Mononuclear cell (primary cell): ENCODE results near the gene RAB38. TPM values are rescaled to one million over a fixed set of nuclear protein-coding genes. Genes with fewer than 3 reads are reported as not detected.
A peak's percentile ranks its signal among the peaks of the same experiment; 100 is the strongest.

ENCODE experiments used
- H3K27me3 ChIP-seq: 2 replicates; pipeline ENCODE4 v1.6.0; 2011; ENCODE audit warnings: low read length, control low read depth; ENCODE audit not compliant: insufficient read depth
- H3K4me1 ChIP-seq: 2 replicates; pipeline ENCODE4 v1.5.1; 2011; ENCODE audit warnings: mild to moderate bottlenecking, low read length, control low read depth; ENCODE audit not compliant: insufficient read depth
- H3K4me3 ChIP-seq: 2 replicates; pipeline ENCODE4 v1.5.1; 2011; ENCODE audit warnings: mild to moderate bottlenecking, low read length, moderate library complexity
- H3K9me3 ChIP-seq: 2 replicates; pipeline ENCODE4 v1.5.1; 2011; ENCODE audit warnings: low read depth, mild to moderate bottlenecking, control low read depth, low read length
- total RNA-seq: library from RNA; depleted of rRNA; stranded (reverse); fragments of >200 nt; gene quantifications from one replicate; pipeline ENCODE4 v1.2.3, GENCODE V29; 2012

The RAB38 gene
- total RNA-seq = 1.3 TPM

DNA sequence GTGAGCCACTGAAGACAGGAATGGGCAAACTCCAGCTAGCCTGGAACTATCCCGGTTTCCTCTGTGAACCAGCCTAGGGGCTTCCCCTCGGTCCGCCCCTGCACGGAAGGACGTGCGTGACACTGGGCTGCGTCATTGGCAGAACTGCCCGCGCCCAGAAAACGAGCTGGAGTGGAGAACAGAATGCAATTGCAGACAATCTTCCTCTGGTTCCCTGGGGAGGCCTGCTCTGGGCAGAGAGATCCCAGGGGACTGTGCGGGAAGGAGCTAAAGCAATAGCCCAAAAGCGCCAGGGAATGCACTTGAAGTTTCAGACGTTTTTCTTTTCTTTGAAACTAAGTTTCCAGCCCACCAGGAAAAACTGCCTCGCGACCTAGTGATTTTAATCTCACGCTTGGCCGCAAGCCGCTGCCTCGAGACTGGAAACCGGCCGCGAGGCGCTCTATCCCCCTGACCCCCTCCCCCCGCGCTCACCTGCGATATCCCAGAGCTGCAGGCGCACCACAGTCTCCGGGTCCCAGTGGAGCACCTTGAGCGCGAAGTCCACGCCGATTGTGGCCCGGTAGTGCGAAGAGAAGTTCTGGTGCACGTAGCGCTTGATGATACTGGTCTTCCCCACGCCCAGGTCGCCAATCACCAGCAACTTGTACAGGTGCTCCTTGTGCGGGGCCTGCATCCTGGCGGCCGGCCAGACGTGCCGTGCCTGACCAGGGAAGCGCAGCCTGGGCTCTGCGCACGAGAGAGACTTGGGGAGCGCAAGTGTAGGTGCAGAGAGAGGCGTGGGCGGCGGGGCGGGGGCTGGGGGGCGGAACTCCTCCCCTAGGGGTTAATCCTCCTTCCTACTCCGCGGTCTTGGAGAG is at the start of gene RAB38:
Gene RAB38, minus strand, starts transcription at position 735 of the 860 bp plus-strand sequence. Its CDS starts 59 bp downstream, at position 676.
- peak within 1 kb of the TSS; percentile 19 for H3K4me3 ChIP-seq
- H3K27me3 ChIP-seq = no peaks in the 10 kb centered on the region
- peaks cover 13% of the 10 kb centered on the region for H3K4me1 ChIP-seq
- H3K9me3 ChIP-seq = no peaks in the 10 kb centered on the region

DNA sequence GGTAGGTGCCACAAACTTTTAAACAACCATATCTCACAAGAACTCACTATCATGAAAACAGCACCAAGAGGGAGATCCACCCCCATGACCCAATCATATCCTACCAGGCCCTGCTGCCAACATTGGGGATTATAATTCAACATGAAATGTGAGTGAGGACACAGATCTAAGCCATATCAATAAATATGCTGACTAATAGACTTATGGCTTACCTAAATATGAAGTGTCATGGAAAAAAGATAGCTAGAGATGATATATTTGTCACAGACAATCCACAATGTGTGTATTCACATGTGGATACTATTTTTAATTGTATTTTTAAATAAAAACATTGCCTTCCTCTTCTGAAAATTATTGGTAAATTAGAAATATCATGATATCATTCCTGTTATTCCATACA is 38.2 kb upstream of the RAB38 start:
- H3K4me1 ChIP-seq = no peaks in the 10 kb centered on the region
- no peaks in the 10 kb centered on the region for H3K9me3 ChIP-seq

DNA sequence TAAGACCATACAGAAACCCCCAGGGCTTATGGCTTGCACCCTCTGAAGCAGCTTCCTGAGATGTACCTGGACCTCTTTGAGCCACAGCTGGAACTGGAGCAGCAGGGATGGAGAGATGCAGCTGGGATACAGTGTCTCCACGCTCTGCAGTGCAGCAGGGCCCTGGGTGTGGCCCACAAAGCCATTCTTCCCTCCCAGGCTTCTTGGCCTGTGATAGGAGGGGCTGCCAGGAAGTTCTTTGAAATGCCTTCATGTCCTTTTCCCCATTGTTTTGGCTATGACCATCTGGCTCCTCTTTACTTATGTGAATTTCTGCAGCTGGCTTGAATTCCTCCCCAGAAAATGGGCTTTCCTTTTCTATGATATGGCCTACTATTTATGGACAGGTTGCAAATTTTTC is 37.1 kb upstream of the RAB38 start:
- Histone ChIP-seq H3K4me1 (no peaks in the 10 kb centered on the region), H3K9me3 (no peaks in the 10 kb centered on the region), H3K27me3 (no peaks in the 10 kb centered on the region), H3K4me3 (no peak overlapping the region)

More for the DNA sequence above, 38.2 kb upstream of the RAB38 start:
- no peaks in the 10 kb centered on the region for H3K27me3 ChIP-seq
- H3K4me3 ChIP-seq = no peak overlapping the region

DNA sequence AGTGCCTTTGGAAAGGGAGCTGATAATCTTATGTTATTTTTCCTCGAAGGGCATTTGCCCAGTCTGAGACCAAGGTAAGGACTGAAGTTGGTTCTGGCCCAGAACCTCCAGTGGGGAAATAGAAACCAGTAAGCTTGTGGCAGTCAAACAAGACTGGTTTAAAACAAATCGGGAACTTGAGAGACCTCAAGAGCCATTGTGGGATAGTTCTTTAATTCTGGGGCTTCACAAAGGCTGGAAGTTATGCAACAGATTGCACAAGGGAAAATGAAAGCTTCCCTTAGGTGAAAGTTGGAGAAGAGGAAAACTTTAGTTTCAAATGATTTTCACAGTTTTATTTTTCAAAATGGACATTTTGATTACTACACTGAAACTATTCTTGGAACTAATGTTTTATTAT is 33.5 kb upstream of the RAB38 start:
- H3K27me3 ChIP-seq = no peaks in the 10 kb centered on the region
- H3K9me3 ChIP-seq = no peaks in the 10 kb centered on the region
- H3K4me1 ChIP-seq = no peaks in the 10 kb centered on the region
- H3K4me3 ChIP-seq = no peak overlapping the region

DNA sequence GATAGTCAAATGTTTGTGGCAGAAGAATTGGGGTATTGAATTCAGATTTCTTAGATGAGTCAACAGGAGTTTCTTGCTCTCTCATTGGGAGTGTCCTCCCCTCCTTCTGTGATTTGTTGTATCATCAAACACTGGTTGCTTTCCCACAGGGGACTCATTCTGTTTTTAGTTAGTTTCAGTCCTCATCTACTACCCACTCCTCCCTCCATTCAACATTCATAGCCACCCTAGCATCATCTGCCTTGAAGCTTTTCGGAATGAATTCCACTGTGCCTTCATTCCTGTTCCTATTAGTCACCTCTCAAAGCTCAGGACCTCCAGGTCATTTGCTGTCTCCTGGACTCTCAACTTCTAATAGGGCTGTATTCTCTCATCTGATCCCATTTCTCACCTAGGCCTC is 31.5 kb upstream of the RAB38 start:
- Histone ChIP-seq H3K9me3 (no peaks in the 10 kb centered on the region), H3K4me1 (no peaks in the 10 kb centered on the region), H3K27me3 (no peaks in the 10 kb centered on the region), H3K4me3 (no peak overlapping the region)

DNA sequence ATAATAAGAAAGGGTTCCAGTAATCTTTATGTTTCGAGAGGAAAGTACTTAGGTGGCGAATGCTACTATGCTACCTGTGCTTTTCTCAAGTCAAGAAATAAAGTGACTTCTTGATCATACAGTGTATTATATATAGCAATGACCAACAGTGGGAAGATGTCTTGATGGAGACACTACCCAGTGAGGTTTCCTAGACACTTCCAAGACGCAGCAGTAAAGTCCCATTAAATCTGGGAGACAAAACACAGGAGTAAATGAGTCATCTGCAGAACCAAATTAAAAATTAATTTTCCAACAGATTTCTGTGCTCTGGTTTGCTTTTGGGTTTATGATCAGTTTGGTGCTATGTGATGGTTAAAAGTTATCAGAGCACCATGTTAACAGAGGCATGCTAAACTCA is 29.1 kb upstream of the RAB38 start:
- Histone ChIP-seq H3K4me3 (no peak overlapping the region), H3K9me3 (no peaks in the 10 kb centered on the region), H3K27me3 (no peaks in the 10 kb centered on the region), H3K4me1 (no peaks in the 10 kb centered on the region)

DNA sequence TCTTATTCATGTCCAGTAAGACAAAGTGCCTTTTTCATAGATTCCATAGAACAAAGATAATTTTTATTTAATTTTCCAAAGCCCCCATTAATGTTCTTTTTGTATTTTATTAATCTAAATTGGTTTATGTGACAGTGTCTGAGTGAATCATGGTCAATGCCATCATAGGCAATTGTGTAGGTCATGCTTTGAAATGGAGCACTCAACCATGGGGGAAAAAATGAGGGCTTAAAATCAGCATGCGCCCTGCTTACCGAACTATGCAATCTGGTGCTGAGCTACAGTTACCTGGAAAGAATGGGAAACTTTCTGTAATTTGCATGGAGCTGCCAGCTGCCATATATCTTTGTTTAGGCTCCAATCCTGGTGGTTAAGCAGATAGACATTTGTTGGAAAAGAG is 28.4 kb upstream of the RAB38 start:
- H3K9me3 ChIP-seq = no peaks in the 10 kb centered on the region
- H3K4me3 ChIP-seq = no peak overlapping the region
- H3K4me1 ChIP-seq = no peaks in the 10 kb centered on the region
- H3K27me3 ChIP-seq = no peaks in the 10 kb centered on the region

DNA sequence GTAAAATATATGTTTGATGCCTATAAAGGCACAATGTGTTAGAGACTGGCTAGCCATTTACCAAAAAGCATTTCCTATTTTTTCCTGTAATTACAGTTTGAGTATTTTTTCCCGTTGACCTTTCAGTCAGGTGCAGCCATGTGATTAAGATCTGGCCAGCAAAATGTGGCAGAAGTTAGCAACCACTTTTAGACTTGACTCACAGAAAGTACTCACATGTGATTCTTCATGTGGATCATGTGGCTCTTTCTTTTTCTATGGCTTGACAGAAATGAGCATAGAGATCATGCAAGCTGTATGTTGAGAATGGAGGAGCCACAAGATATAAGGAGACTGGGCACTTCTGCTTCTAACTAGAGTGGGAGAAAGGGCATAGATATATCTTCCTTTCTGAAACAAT is 27.3 kb upstream of the RAB38 start:
- no peaks in the 10 kb centered on the region for H3K27me3 ChIP-seq
- H3K4me1 ChIP-seq = no peaks in the 10 kb centered on the region
- no peak overlapping the region for H3K4me3 ChIP-seq
- no peaks in the 10 kb centered on the region for H3K9me3 ChIP-seq

DNA sequence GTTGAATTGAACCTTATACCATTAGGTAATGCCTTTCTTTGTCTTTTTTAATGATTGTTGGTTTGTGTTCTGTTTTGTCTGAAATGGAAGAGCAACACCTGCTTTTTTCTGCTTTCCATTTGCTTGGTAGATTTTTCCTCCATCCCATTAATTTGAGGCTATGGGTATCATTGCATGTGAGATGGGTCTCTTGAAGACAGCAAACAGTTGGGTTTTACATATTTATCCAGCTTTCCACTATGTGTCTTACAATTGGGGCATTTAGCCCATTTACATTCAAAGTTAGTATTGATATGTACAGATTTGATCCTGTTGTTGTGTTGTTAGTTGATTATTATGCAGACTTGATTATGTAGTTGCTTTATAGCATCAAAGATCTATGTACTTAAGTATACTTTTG is 21.1 kb upstream of the RAB38 start:
- peaks cover 12% of the 10 kb centered on the region for H3K9me3 ChIP-seq
- H3K27me3 ChIP-seq = no peaks in the 10 kb centered on the region
- no peak overlapping the region for H3K4me3 ChIP-seq
- no peaks in the 10 kb centered on the region for H3K4me1 ChIP-seq

DNA sequence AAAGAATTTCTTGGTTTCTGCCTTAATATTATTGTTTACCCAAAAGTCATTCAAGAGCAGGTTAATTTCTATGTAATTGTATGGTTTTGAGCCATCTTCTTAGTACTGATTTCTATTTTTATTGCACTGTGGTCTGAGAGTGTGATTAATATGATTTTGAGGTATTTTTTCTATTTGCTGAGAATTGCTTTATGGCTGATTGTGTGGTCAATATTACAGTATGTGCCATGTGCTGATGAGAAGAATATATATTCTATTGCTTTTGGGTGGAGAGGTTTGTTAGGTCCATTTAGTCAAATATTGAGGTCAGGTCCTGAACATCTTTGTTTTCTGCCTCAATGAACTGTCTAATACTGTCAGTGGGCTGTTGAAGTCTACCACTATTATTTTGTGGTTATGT is 20.7 kb upstream of the RAB38 start:
- H3K27me3 ChIP-seq = no peaks in the 10 kb centered on the region

DNA sequence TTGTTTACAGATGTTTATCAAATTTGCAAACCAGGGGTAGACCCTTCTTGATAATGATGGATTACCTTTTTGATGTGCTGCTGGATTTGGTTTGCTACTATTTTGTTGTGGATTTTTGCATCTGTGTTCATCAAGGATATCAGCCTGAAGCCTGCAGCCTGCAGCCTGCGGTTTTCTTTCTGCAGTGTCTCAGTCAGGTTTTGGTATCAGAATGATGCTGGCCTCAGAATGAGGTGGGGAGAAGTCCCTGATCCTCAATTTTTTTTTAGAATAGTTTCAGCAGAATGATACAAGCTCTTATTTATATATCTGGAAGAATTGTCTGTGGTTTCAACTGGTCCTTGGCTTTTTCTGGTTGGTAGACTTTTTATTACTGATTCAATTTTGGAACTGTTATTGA is 19.7 kb upstream of the RAB38 start:
- peaks cover 12% of the 10 kb centered on the region for H3K9me3 ChIP-seq
- no peaks in the 10 kb centered on the region for H3K4me1 ChIP-seq
- no peaks in the 10 kb centered on the region for H3K27me3 ChIP-seq
- no peak overlapping the region for H3K4me3 ChIP-seq

More for the DNA sequence above, 20.7 kb upstream of the RAB38 start:
- Histone ChIP-seq H3K9me3 (peaks cover 12% of the 10 kb centered on the region), H3K4me3 (no peak overlapping the region), H3K4me1 (no peaks in the 10 kb centered on the region)

DNA sequence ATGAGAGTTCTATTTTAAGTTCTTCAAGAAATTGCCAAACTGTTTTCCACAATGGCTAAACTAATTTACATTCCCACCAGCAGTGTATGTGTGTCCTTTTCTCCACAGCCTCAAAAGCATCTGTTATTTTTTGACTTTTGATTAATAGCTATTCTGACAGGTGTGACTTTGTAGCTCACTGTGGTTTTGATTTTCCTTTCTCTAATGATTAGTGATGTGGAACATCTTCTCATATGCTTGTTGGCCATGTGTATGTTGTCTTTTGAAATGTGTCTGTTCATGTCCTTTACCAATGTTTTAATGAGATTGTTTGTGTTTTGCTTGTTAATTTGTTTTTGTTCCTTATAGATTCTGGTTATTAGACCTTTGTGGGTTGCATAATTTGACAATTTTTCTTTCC is 18.0 kb upstream of the RAB38 start:
- Histone ChIP-seq H3K9me3 (peaks cover 12% of the 10 kb centered on the region), H3K4me1 (no peaks in the 10 kb centered on the region), H3K4me3 (no peak overlapping the region), H3K27me3 (no peaks in the 10 kb centered on the region)

DNA sequence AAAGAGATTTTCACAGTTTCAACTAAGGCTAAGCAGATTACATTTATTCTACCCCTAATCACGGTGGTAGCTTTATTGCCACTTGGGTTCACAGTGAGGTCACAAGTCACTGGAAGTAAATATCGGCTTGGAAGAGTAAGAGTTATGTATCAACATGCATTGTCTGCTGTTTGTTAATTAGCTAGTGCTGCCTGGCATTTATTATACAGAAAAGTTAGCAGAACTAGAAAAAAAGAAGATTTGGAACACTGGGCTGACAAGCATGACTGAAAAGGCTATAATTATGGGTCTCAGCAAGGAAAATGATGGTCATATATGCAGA is 13.7 kb upstream of the RAB38 start:
- no peaks in the 10 kb centered on the region for H3K4me1 ChIP-seq
- H3K27me3 ChIP-seq = no peaks in the 10 kb centered on the region
- no peak overlapping the region for H3K4me3 ChIP-seq
- no peaks in the 10 kb centered on the region for H3K9me3 ChIP-seq

DNA sequence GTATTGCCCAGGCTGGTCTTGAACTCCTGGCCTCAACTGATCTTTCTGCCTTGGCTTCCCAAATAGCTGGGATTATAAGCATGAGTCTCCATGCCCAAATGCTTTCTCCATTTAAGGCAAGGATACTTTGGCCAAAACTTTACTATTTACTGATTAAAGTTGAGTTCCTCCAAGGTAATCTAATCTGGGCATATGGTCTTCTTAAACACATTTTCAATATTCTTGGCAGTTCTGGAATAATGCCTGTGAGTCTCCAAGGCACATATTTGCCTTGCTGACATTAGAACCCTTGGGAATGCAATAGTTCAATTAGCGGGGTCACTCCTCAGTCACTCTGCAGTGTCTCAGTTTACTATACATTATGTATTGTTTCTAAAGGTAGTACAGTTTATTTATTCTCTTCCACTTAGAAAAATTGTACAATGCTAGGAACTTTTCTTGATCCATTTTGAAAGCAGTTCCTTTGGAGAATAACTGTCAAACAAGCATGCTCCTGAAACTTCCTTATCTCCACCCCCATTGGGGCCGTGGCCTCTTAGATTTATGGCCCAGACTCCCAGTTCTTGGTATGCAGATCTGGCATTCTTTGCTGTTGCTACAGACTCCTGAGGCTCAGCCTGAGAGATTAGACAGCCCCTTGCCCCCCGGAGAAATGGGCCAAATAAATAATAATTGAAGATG is 13.1 kb upstream of the RAB38 start:
- H3K27me3 ChIP-seq = no peaks in the 10 kb centered on the region
- no peak overlapping the region for H3K4me3 ChIP-seq
- H3K9me3 ChIP-seq = no peaks in the 10 kb centered on the region
- H3K4me1 ChIP-seq = no peaks in the 10 kb centered on the region

DNA sequence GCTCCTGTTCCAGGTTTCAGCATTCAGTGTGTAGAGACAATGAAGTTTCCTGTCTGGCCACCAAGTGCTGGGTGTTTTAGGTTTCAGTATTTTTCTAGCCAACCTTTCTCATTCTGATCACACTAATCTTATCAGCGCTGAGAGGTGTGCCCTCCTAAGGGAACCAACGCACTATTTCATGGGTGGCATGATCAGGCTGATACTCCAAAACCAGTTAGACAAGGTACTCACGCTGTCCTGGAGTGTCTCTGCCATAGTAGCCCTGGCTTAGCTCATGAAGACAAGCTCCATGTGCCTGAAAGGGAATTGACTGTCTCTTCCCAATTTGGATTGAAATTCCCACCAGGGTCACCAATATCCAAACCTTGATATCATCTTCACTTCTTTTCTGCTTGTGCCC is 8.0 kb upstream of the RAB38 start:
- Histone ChIP-seq H3K4me1 (no peaks in the 10 kb centered on the region), H3K9me3 (no peaks in the 10 kb centered on the region), H3K27me3 (no peaks in the 10 kb centered on the region), H3K4me3 (no peak overlapping the region)

DNA sequence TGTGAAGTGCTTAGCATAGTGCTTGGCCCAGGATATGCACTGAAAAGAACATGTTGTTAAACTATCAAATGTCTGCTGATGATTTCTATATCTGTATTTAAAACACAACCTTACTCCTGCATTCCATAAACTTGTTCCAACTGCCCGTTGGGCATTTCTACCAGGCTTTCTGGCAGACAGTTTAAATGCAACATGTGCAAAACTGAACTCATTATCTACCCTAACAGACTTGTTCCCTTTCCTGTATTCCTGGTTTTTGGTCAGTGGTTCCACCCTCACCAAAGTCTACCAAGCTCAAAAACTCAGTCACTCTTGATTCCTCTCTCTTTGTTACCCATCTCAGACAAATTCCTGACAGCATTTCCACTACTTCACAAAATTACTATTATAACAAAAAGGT is 6.5 kb upstream of the RAB38 start:
- Histone ChIP-seq H3K4me1 (no peaks in the 10 kb centered on the region), H3K27me3 (no peaks in the 10 kb centered on the region), H3K4me3 (no peak overlapping the region), H3K9me3 (no peaks in the 10 kb centered on the region)
